HG03095 (cell line): ENCODE results near the gene KMT2A.
"Not testable (repeated sequence)": the region's sequence is repeated elsewhere in the genome, so short reads cannot be mapped to it uniquely, and the experiment has no call there.

Experiments used
- ATAC-seq: cut with Tn5 transposase; IDR thresholded peaks from one replicate; pipeline ENCODE4 v1.9.1; 2021; ENCODE audit warnings: moderate library complexity; ENCODE audit not compliant: unreplicated experiment

The KMT2A gene

GRCh38 chr11:118434553-118435289, 1.6 kb upstream of the KMT2A start:
- ATAC-seq, result no peak

GRCh38 chr11:118435290-118435892, 901 bp upstream of the KMT2A start:
- no peak for ATAC-seq

GRCh38 chr11:118436639-118437207, 431 bp downstream of the KMT2A start:
- peak; percentile 19 for ATAC-seq

GRCh38 chr11:118437208-118438125, 1.2 kb downstream of the KMT2A start:
- ATAC-seq, result no peak

- no peak for ATAC-seq
Observed at GRCh38 chr11:118438314-118438931, 2.1 kb downstream of the KMT2A start.

GRCh38 chr11:118439646-118440045, 3.4 kb downstream of the KMT2A start:
- ATAC-seq, result no peak

GRCh38 chr11:118441770-118442275, 5.5 kb downstream of the KMT2A start:
- no peak for ATAC-seq

GRCh38 chr11:118442301-118442700, 6.0 kb downstream of the KMT2A start:
- ATAC-seq, result no peak

- no peak for ATAC-seq
Observed at GRCh38 chr11:118442908-118443589, 6.8 kb downstream of the KMT2A start.

GRCh38 chr11:118443590-118444218, 7.4 kb downstream of the KMT2A start:
- no peak for ATAC-seq

- ATAC-seq, result no peak
Observed at GRCh38 chr11:118447423-118447822, 11.1 kb downstream of the KMT2A start.

GRCh38 chr11:118448294-118448693, 12.0 kb downstream of the KMT2A start:
- ATAC-seq, result peak; percentile 72

GRCh38 chr11:118449316-118449918, 13.1 kb downstream of the KMT2A start:
- ATAC-seq, result no peak

- no peak for ATAC-seq
Observed at GRCh38 chr11:118450451-118450850, 14.2 kb downstream of the KMT2A start.

GRCh38 chr11:118462178-118462577, 25.9 kb downstream of the KMT2A start:
- no peak for ATAC-seq

GRCh38 chr11:118468968-118469367, 32.7 kb downstream of the KMT2A start:
- not testable (repeated sequence) for ATAC-seq

GRCh38 chr11:118471030-118471429, 34.7 kb downstream of the KMT2A start:
- no peak for ATAC-seq

- ATAC-seq, result no peak
Observed at GRCh38 chr11:118473537-118473936, 37.2 kb downstream of the KMT2A start.

- ATAC-seq, result no peak
Observed at GRCh38 chr11:118476676-118477075, 40.4 kb downstream of the KMT2A start.
